ENCODE data around the gene IL17B. TPM values are rescaled to one million over a fixed set of nuclear protein-coding genes. Genes with fewer than 3 reads are reported as not detected.

The IL17B gene
- total RNA-seq, 1 experiment from 2014 or later = not detected

DNA sequence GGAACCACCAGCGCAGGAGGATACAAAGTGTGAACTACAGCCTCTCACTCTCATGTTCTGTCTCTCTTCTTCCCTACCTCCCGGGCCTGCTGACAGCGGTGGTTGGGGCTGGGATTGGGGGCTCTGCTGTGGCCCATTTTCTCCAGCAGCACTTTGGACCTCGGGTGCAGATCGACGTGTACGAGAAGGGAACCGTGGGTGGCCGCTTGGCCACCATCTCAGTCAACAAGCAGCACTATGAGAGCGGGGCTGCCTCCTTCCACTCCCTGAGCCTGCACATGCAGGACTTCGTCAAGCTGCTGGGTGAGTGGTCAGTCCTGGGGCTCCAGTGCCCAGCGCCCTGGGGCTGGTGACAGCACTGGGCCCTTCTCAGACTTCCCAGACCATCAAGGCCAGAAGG, 16.6 kb downstream of the IL17B start:
- Histone ChIP-seq H3K4me1 (ENCODE audit: insufficient read depth, low read length) (no peaks in the 10 kb centered on the region), H3K56ac (ENCODE audit: insufficient read length, low read depth, low read length) (no peak overlapping the region), H3K79me2 (ENCODE audit: insufficient read depth, low read length) (no peaks in the 10 kb centered on the region), H3K9ac (ENCODE audit: extremely low read depth, insufficient read length, low read length) (no peak overlapping the region), H3K23ac (ENCODE audit: insufficient read length, low read depth, low read length) (no peak overlapping the region), H3K23me2 (ENCODE audit: insufficient read length, low read depth, low read length, poor library complexity, severe bottlenecking) (peaks cover 4% of the 10 kb centered on the region), H2AFZ (ENCODE audit: low read length) (no peak overlapping the region), H3K27me3 (ENCODE audit: insufficient read depth, low read length) (no peaks in the 10 kb centered on the region), H3K79me1 (ENCODE audit: insufficient read depth, low read depth, low read length, poor library complexity, severe bottlenecking) (no peaks in the 10 kb centered on the region), H3K18ac (ENCODE audit: insufficient read length, low read depth, low read length) (no peak overlapping the region), H3K9me3 (ENCODE audit: control insufficient read depth, low read depth, low read length) (no peaks in the 10 kb centered on the region), H2BK15ac (ENCODE audit: low read depth, low read length) (no peak overlapping the region), H4K5ac (ENCODE audit: insufficient read length, low read depth, low read length) (no peak overlapping the region), H2BK5ac (ENCODE audit: insufficient read length, low read length) (no peak overlapping the region), H4K91ac (ENCODE audit: insufficient read length, low read depth, low read length) (no peak overlapping the region), H4K8ac (replicated peaks; ENCODE audit: insufficient read length, low read depth, low read length) (no peak overlapping the region), H2BK120ac (ENCODE audit: low read depth, low read length, poor library complexity, severe bottlenecking) (no peak overlapping the region), H2AK5ac (ENCODE audit: insufficient read length, low read length) (no peak overlapping the region), H2BK12ac (ENCODE audit: insufficient read length, low read depth, low read length) (no peak overlapping the region), H4K20me1 (ENCODE audit: control insufficient read depth, insufficient read depth, insufficient read length) (no peaks in the 10 kb centered on the region), H3K14ac (ENCODE audit: insufficient read depth, low read length) (no peak overlapping the region), H3K4ac (ENCODE audit: low read depth, low read length) (no peak overlapping the region), H3T11ph (ENCODE audit: low read length) (no peak overlapping the region), H3K4me2 (ENCODE audit: insufficient read depth, insufficient read length, low read length) (no peak overlapping the region), H2BK20ac (ENCODE audit: low read depth, low read length, poor library complexity, severe bottlenecking) (no peak overlapping the region), H3K27ac (ENCODE audit: insufficient read length, low read depth, low read length) (no peak overlapping the region)
- H3K9me3 Mint-ChIP-seq = no peaks in the 10 kb centered on the region
- H3K27ac Mint-ChIP-seq = peak overlapping the region in 1 of 3 experiments; percentile 25; a peak in 2 of 7 replicates
- H3K4me3 Mint-ChIP-seq = no peak overlapping the region
- no peak for DNase-seq
- TF ChIP-seq, protein P1, sequence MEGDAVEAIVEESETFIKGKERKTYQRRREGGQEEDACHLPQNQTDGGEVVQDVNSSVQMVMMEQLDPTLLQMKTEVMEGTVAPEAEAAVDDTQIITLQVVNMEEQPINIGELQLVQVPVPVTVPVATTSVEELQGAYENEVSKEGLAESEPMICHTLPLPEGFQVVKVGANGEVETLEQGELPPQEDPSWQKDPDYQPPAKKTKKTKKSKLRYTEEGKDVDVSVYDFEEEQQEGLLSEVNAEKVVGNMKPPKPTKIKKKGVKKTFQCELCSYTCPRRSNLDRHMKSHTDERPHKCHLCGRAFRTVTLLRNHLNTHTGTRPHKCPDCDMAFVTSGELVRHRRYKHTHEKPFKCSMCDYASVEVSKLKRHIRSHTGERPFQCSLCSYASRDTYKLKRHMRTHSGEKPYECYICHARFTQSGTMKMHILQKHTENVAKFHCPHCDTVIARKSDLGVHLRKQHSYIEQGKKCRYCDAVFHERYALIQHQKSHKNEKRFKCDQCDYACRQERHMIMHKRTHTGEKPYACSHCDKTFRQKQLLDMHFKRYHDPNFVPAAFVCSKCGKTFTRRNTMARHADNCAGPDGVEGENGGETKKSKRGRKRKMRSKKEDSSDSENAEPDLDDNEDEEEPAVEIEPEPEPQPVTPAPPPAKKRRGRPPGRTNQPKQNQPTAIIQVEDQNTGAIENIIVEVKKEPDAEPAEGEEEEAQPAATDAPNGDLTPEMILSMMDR (conservative IDR thresholded peaks at IDR 0.05) = no peak
- peaks cover 16% of the 10 kb centered on the region in 2 experiments for H3K4me1 Mint-ChIP-seq
- peaks cover 4% of the 10 kb centered on the region; the same call in 1 of the 2 replicates for H3K27me3 Mint-ChIP-seq (ENCODE audit: low read depth)
- H3K36me3 Mint-ChIP-seq (ENCODE audit: insufficient read depth in 1 of 3, low read depth in 3 of 3) = peaks cover 0 to 12% (median 3%) of the 10 kb centered on the region in 3 experiments; a peak in 4 of 7 replicates
- no CpG with 5 or more reads among the region's 12 CpGs for WGBS (ENCODE audit: extremely low coverage, insufficient read length, low lambda C conversion rate)

All from H9 (cell line).